Prostate gland (tissue), 2 donors: ENCODE results near the gene SEH1L. TPM values are rescaled to one million over a fixed set of nuclear protein-coding genes. Genes with fewer than 3 reads are reported as not detected.
A peak's percentile ranks its signal among the peaks of the same experiment; 100 is the strongest.

Experiments used
- DNase-seq: peaks from one replicate; pipeline ENCODE4 v3.0.0-alpha.2; 2019; ENCODE audit warnings: low spot score
- H3K27ac ChIP-seq, 2 donors: fragments of 200-600 bp; sonication (generic); 2 replicates each; pipeline ENCODE4 v1.5.1; 2017 to 2019
- H3K27me3 ChIP-seq: fragments of 200-600 bp; sonication (generic); replicated peaks from 2 replicates; pipeline ENCODE4 v1.5.1; 2019; ENCODE audit not compliant: insufficient read depth
- H3K36me3 ChIP-seq, 2 donors: fragments of 200-600 bp; sonication (generic); 1 replicate in 1 of 2; 2 replicates in 1 of 2; pipeline versions ENCODE4 v1.5.1 to v1.8.1; 2017 to 2019
- H3K4me1 ChIP-seq: fragments of 200-600 bp; sonication (generic); replicated peaks from 2 replicates; pipeline ENCODE4 v1.5.1; 2019
- H3K4me3 ChIP-seq, 2 donors: fragments of 200-600 bp; sonication (generic); 2 replicates each; pipeline ENCODE4 v1.5.1; 2017 to 2019
- H3K9me3 ChIP-seq: fragments of 200-600 bp; sonication (generic); 2 replicates; pipeline ENCODE4 v1.5.1; 2017
- POLR2A ChIP-seq: fragments of 450-650 bp; IDR thresholded peaks from one replicate; pipeline ENCODE4 v1.6.1; 2016; ENCODE audit warnings: antibody characterized with exemption, mild to moderate bottlenecking
- POLR2AphosphoS5 ChIP-seq: sonication (generic); formaldehyde crosslinking; IDR thresholded peaks from one replicate; pipeline ENCODE4 v1.6.1; 2017; ENCODE audit warnings: antibody characterized with exemption
- WGBS: methylation state at CpG from one replicate; pipeline ENCODE4 v1.1.5; 2018; 5-methylcytosine and 5-hydroxymethylcytosine counted together
- intact Hi-C: fragments of 100-400 bp; cut with DNase I; formaldehyde crosslinking; loops from one replicate; pipeline ENCODE4 v1.14.2; 2022
- total RNA-seq, 2 donors: library from RNA; depleted of rRNA; stranded (reverse); fragments of >200 nt; gene quantifications; one replicate each; pipeline ENCODE4 v1.1.0, GENCODE V29; 2016
- TF ChIP-seq, protein P1 (sequence below), 4 experiments: fragments of 200-600 bp in 2 of 4; fragments of 450-650 bp in 2 of 4; sonication (generic) in 2 of 4; IDR thresholded peaks; 1 replicate in 3 of 4; 2 replicates in 1 of 4; pipeline ENCODE4 v1.5.1; 2016 to 2019; ENCODE audit warnings: antibody characterized with exemption in 4 of 4, mild to moderate bottlenecking in 2 of 4, moderate library complexity in 2 of 4

The SEH1L gene
- total RNA-seq, 2 donors from 2014 or later, result 35.9 to 46.6 TPM

DNA sequence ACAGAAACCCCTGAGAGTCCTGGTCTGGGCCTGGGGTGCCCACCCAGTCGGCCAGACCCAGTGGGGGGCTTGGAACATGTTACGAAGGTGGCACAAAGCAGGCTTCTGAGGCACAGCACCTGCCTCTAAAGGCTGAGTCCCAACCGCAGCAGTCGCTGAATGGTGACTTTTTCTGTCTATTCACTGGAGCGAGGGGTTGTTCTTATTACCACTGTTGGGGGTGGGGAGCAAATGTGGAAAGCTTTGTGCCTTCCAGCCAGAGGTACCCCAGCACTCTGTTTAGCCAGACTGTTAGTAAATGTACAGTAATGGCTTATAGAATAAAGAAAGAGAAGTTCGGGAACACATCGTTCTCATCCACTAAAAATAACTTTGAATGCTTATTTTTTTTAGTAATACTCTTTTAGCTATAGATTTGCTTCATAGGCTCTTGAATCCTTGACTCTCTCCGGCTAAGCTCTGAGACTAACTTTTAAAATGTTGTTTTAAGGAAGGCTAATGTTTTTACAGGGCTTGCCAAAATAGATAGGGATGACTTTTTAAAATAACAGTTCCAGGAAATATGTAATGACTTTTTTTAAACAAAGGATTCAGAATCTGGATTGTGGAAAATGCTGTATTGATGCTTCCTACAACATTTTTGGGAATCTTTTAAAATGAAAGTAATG lies 40.4 kb upstream of the SEH1L start:
- no peak for DNase-seq
- no peaks in the 10 kb centered on the region for H3K4me1 ChIP-seq
- H3K4me3 ChIP-seq, result no peak overlapping the region
- no peaks in the 10 kb centered on the region for H3K27me3 ChIP-seq
- no peak for TF ChIP-seq POLR2AphosphoS5
- no peak for TF ChIP-seq POLR2A
- TF ChIP-seq, protein P1, sequence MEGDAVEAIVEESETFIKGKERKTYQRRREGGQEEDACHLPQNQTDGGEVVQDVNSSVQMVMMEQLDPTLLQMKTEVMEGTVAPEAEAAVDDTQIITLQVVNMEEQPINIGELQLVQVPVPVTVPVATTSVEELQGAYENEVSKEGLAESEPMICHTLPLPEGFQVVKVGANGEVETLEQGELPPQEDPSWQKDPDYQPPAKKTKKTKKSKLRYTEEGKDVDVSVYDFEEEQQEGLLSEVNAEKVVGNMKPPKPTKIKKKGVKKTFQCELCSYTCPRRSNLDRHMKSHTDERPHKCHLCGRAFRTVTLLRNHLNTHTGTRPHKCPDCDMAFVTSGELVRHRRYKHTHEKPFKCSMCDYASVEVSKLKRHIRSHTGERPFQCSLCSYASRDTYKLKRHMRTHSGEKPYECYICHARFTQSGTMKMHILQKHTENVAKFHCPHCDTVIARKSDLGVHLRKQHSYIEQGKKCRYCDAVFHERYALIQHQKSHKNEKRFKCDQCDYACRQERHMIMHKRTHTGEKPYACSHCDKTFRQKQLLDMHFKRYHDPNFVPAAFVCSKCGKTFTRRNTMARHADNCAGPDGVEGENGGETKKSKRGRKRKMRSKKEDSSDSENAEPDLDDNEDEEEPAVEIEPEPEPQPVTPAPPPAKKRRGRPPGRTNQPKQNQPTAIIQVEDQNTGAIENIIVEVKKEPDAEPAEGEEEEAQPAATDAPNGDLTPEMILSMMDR (IDR thresholded peaks at IDR 0.05), result no peak
- no peaks in the 10 kb centered on the region for H3K9me3 ChIP-seq
- H3K36me3 ChIP-seq, result no peaks in the 10 kb centered on the region
- H3K27ac ChIP-seq, result no peak overlapping the region
- WGBS, result 40% methylated on average over 7 of the region's 8 CpGs
- intact Hi-C loops, result no loop called here

DNA sequence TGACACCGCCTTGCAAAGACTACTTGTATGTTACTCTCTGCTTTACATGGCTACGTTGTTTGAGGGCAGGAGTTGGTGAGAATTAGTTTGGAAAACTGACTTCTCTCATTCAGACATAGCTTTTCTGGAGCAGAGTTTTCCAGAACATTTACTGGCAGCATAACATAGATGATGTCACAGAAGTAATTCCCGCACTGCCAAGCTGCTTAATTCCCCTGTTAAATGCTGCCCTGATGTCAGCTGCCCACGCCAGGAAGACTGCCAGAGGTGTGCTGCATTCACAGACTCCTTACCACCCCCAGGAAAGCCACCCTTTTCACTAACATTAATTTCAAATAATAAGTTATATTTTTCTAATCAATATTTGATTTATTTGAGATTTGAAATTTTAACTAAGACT lies 39.1 kb upstream of the SEH1L start:
- intact Hi-C loops, result no loop called here
- 75% methylated on average over 4 of the region's 4 CpGs for WGBS
- no peaks in the 10 kb centered on the region for H3K9me3 ChIP-seq
- H3K27me3 ChIP-seq, result no peaks in the 10 kb centered on the region
- no peak for DNase-seq
- H3K27ac ChIP-seq, result no peak overlapping the region
- H3K4me1 ChIP-seq, result no peaks in the 10 kb centered on the region
- H3K36me3 ChIP-seq, result no peaks in the 10 kb centered on the region
- TF ChIP-seq POLR2A, result no peak
- TF ChIP-seq, protein P1 (IDR thresholded peaks at IDR 0.05), result no peak
- no peak for TF ChIP-seq POLR2AphosphoS5
- no peak overlapping the region for H3K4me3 ChIP-seq

- intact Hi-C loops, result no loop called here
- no peak for DNase-seq
- Histone ChIP-seq H3K4me1 (no peaks in the 10 kb centered on the region), H3K27me3 (no peaks in the 10 kb centered on the region), H3K36me3 (no peaks in the 10 kb centered on the region), H3K4me3 (peak overlapping the region; percentile 1 to 13), H3K9me3 (no peaks in the 10 kb centered on the region), H3K27ac (no peak overlapping the region)
- WGBS, result 22% methylated on average over 64 of the region's 75 CpGs
- TF ChIP-seq POLR2AphosphoS5 (no peak), POLR2A (no peak)
- TF ChIP-seq, protein P1 (IDR thresholded peaks at IDR 0.05), result no peak
Observed at GRCh38 chr18:12911025-12911928, 36.5 kb upstream of the SEH1L start.

GRCh38 chr18:12911929-12912703 lies 35.7 kb upstream of the SEH1L start:
- Histone ChIP-seq H3K4me1 (no peaks in the 10 kb centered on the region), H3K36me3 (no peaks in the 10 kb centered on the region), H3K9me3 (no peaks in the 10 kb centered on the region), H3K4me3 (no peak overlapping the region), H3K27me3 (no peaks in the 10 kb centered on the region), H3K27ac (no peak overlapping the region)
- DNase-seq, result no peak
- TF ChIP-seq POLR2A (no peak), POLR2AphosphoS5 (no peak)
- TF ChIP-seq, protein P1 (IDR thresholded peaks at IDR 0.05), result no peak
- intact Hi-C loops, result no loop called here
- WGBS, result 57% methylated on average over 74 of the region's 75 CpGs
